ENCODE data around the gene STK11IP. TPM values are rescaled to one million over a fixed set of nuclear protein-coding genes. Genes with fewer than 3 reads are reported as not detected.

Gene STK11IP
- total RNA-seq, 1 donor from 2014 or later, result 25.5 TPM

DNA sequence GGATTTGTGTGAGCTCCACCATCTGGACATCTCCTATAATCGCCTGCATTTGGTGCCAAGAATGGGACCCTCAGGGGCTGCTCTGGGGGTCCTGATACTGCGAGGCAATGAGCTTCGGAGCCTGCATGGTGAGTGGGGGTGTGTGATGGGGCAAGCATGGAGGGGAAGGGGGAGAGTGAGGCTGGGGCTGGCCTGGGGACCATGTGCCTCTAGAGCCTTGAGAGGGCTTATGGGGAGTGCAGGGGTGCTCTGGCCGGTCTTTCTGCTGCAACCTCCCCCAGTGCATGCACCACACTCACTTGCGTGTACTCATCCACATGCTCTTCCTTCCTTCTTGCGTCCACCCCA is 7.9 kb downstream of the STK11IP start:
- no peak overlapping the region for H3K27ac Mint-ChIP-seq (ENCODE audit: unreplicated experiment)
- H3K27me3 Mint-ChIP-seq (ENCODE audit: low read depth), result no peaks in the 10 kb centered on the region
- H3K36me3 Mint-ChIP-seq (ENCODE audit: low read depth), result peaks cover 27% of the 10 kb centered on the region

DNA sequence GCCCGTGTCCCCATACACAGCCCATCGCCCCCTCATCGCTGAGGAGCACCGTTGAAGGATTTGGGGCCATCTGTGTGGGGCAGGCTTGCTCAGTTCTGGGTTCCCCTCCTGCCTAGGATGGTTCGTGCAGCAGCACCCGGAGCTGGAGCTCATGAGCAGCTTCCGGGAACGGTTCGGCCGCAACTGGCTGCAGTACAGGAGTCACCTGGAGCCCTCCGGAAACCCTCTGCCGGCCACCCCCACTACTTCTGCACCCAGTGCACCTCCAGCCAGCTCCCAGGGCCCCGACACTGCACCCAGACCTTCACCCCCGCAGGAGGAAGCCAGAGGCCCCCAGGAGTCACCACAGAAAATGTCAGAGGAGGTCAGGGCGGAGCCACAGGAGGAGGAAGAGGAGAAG is 10.3 kb downstream of the STK11IP start:
- no peaks in the 10 kb centered on the region for H3K9me3 Mint-ChIP-seq (ENCODE audit: low read depth)
- no peak overlapping the region for H3K27ac Mint-ChIP-seq (ENCODE audit: unreplicated experiment)
- H3K4me3 Mint-ChIP-seq (ENCODE audit: unreplicated experiment), result no peak overlapping the region

More for the DNA sequence above, 7.9 kb downstream of the STK11IP start:
- Mint-ChIP-seq H3K4me1 (ENCODE audit: low read depth) (no peaks in the 10 kb centered on the region), H3K9me3 (ENCODE audit: low read depth) (no peaks in the 10 kb centered on the region), H3K4me3 (ENCODE audit: unreplicated experiment) (no peak overlapping the region)
- TF ChIP-seq CTCF (IDR thresholded peaks at IDR 0.05), result no peak
- no peak for DNase-seq (ENCODE audit: low spot score)

GRCh38 chr2:219608399-219608964 is 10.8 kb downstream of the STK11IP start:
- no peaks in the 10 kb centered on the region for H3K9me3 Mint-ChIP-seq (ENCODE audit: low read depth)
- H3K27me3 Mint-ChIP-seq (ENCODE audit: low read depth), result no peaks in the 10 kb centered on the region
- DNase-seq (ENCODE audit: low spot score), result no peak
- TF ChIP-seq CTCF (IDR thresholded peaks at IDR 0.05), result no peak
- no peaks in the 10 kb centered on the region for H3K4me1 Mint-ChIP-seq (ENCODE audit: low read depth)
- no peak overlapping the region for H3K27ac Mint-ChIP-seq (ENCODE audit: unreplicated experiment)
- peaks cover 34% of the 10 kb centered on the region for H3K36me3 Mint-ChIP-seq (ENCODE audit: low read depth)
- no peak overlapping the region for H3K4me3 Mint-ChIP-seq (ENCODE audit: unreplicated experiment)

More for the DNA sequence above, 10.3 kb downstream of the STK11IP start:
- no peak for TF ChIP-seq CTCF (IDR thresholded peaks at IDR 0.05)
- DNase-seq (ENCODE audit: low spot score), result no peak
- H3K36me3 Mint-ChIP-seq (ENCODE audit: low read depth), result peaks cover 34% of the 10 kb centered on the region
- no peaks in the 10 kb centered on the region for H3K4me1 Mint-ChIP-seq (ENCODE audit: low read depth)
- H3K27me3 Mint-ChIP-seq (ENCODE audit: low read depth), result no peaks in the 10 kb centered on the region

DNA sequence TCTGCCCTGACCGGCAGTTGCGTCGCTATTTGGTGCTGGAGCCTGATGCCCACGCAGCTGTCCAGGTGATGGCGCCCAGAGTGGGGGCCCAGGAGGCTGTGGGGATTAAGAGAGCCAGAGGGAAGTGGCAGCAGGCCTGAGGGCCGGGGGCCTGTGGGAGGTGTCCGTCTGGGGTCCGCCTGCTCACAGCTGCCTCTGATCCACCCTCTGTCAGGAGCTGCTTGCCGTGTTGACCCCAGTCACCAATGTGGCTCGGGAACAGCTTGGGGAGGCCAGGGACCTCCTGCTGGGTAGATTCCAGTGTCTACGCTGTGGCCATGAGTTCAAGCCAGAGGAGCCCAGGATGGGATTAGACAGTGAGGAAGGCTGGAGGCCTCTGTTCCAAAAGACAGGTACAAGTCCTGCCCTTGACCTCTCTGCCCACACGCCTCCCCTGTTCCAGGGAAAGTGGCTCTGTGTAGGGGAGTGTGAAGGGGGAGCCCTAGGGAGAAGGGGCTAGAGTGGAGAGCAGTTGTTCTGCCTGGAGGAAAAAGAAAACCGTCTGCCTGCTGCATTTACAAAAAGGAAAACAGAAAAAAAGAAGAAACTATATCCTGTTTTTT is 11.6 kb downstream of the STK11IP start:
- peaks cover 29% of the 10 kb centered on the region for H3K36me3 Mint-ChIP-seq (ENCODE audit: low read depth)
- no peak for DNase-seq (ENCODE audit: low spot score)
- no peaks in the 10 kb centered on the region for H3K27me3 Mint-ChIP-seq (ENCODE audit: low read depth)
- H3K27ac Mint-ChIP-seq (ENCODE audit: unreplicated experiment), result no peak overlapping the region
- no peak for TF ChIP-seq CTCF (IDR thresholded peaks at IDR 0.05)
- H3K4me3 Mint-ChIP-seq (ENCODE audit: unreplicated experiment), result no peak overlapping the region
- H3K4me1 Mint-ChIP-seq (ENCODE audit: low read depth), result no peaks in the 10 kb centered on the region
- H3K9me3 Mint-ChIP-seq (ENCODE audit: low read depth), result no peaks in the 10 kb centered on the region

DNA sequence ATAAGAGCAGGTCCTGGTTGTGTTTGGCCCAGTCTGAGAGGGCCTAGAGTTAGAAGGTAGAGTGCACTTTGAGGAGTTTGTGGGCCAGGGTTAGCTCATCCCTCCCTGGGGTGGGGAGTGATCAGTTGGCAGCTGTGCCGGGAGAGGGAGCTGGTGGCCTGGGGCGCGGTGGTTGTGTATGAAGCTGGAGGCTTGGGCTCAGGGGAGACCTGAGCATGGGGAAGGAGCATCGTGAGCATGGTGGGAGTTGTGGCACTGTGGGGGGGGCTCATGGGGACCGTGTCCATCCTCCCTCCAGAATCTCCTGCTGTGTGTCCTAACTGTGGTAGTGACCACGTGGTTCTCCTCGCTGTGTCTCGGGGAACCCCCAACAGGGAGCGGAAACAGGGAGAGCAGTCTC is 13.6 kb downstream of the STK11IP start:
- peaks cover 35% of the 10 kb centered on the region for H3K36me3 Mint-ChIP-seq (ENCODE audit: low read depth)
- no peak overlapping the region for H3K4me3 Mint-ChIP-seq (ENCODE audit: unreplicated experiment)
- no peaks in the 10 kb centered on the region for H3K4me1 Mint-ChIP-seq (ENCODE audit: low read depth)
- H3K27ac Mint-ChIP-seq (ENCODE audit: unreplicated experiment), result no peak overlapping the region
- no peak for TF ChIP-seq CTCF (IDR thresholded peaks at IDR 0.05)
- DNase-seq (ENCODE audit: low spot score), result no peak
- no peaks in the 10 kb centered on the region for H3K9me3 Mint-ChIP-seq (ENCODE audit: low read depth)
- no peaks in the 10 kb centered on the region for H3K27me3 Mint-ChIP-seq (ENCODE audit: low read depth)
